HepG2 (cell line): ENCODE measurements around the gene C11orf42. TPM values are rescaled to one million over a fixed set of nuclear protein-coding genes. Genes with fewer than 3 reads are reported as not detected.

Experiments used
- ATAC-seq: fragments of 200-7000 bp; cut with Tn5 transposase; 3 replicates; pipeline ENCODE4 v1.9.1; 2020; ENCODE audit warnings: mild to moderate bottlenecking, moderate library complexity
- BruUV-seq: library from RNA; stranded (reverse); fragments of 400-500 nt; replicated peaks from 2 replicates; lab custom pipeline; 2021; lab: Mats Ljungman, UMichigan
- CTCF ChIA-PET: fragments of 300-600 bp; formaldehyde crosslinking; extraction: SDS; loops from one replicate; lab custom pipeline; 2021; ENCODE audit warnings: low total read pairs, inconsistent platforms, low intra/inter-chr PET ratio; lab: Yijun Ruan, JAX
- POLR2A ChIA-PET: fragments of 350-600 bp; sonication (Branson Sonifier 250); formaldehyde crosslinking; loops from one replicate; lab custom pipeline; 2020; ENCODE audit warnings: antibody characterized with exemption, inconsistent platforms; lab: Yijun Ruan, JAX
- DNase-seq: peaks from one replicate; pipeline ENCODE4 v3.0.0-alpha.2; 2015; ENCODE audit warnings: low spot score
- FAIRE-seq: peaks from 3 replicates; lab custom pipeline; 2011; peaks lifted over from hg19 to GRCh38; lab: Jason Lieb, UNC
- H2AFZ ChIP-seq: one replicate; pipeline ENCODE4 v1.6.1; 2011; ENCODE audit warnings: low read length, inconsistent platforms
- H3K27ac ChIP-seq: fragments of 300-600 bp; 3 replicates; pipeline ENCODE4 v1.8.0; 2011; ENCODE audit warnings: mixed run types, mild to moderate bottlenecking, mixed read lengths, low read length, inconsistent platforms; ENCODE audit not compliant: insufficient read depth; ENCODE audit errors: extremely low read length
- H3K27me3 ChIP-seq, 2 experiments: fragments of 200-600 bp in 1 of 2; 2 replicates in 1 of 2; 3 replicates in 1 of 2; pipeline versions ENCODE4 v1.6.0 to v1.8.0; 2011; ENCODE audit warnings: low read length in 2 of 2, mild to moderate bottlenecking in 2 of 2, moderate library complexity in 2 of 2, inconsistent platforms in 1 of 2; ENCODE audit not compliant: insufficient read depth in 2 of 2, control insufficient read depth in 1 of 2
- H3K36me3 ChIP-seq, 2 experiments: fragments of 200-600 bp in 1 of 2; replicated peaks in 1 of 2; 2 replicates in 1 of 2; 3 replicates in 1 of 2; pipeline versions ENCODE4 v1.5.1 to v1.8.0; 2011; ENCODE audit warnings: low read length in 2 of 2, inconsistent platforms in 1 of 2; ENCODE audit not compliant: insufficient read depth in 2 of 2, control insufficient read depth in 1 of 2
- H3K4me1 ChIP-seq: 2 replicates; pipeline ENCODE4 v1.5.1; 2012; ENCODE audit warnings: low read length, inconsistent platforms; ENCODE audit not compliant: insufficient read depth
- H3K4me2 ChIP-seq: 2 replicates; pipeline ENCODE4 v1.6.0; 2011; ENCODE audit warnings: low read depth, low read length, inconsistent platforms
- H3K4me3 ChIP-seq, 3 experiments: fragments of 200-600 bp in 1 of 3; sonication (generic), shearing (Covaris generic) in 1 of 3; replicated peaks in 1 of 3; 2 replicates each; pipeline ENCODE4 v1.5.1; 2011 to 2016; ENCODE audit warnings: low read length in 3 of 3, inconsistent platforms in 2 of 3, low read depth in 2 of 3, mild to moderate bottlenecking in 2 of 3, control low read depth in 1 of 3, mixed read lengths in 1 of 3; ENCODE audit not compliant: insufficient read depth in 1 of 3
- H3K79me2 ChIP-seq: one replicate; pipeline ENCODE4 v1.6.1; 2011; ENCODE audit warnings: low read length, inconsistent platforms; ENCODE audit not compliant: insufficient read depth
- H3K9ac ChIP-seq: 2 replicates; pipeline ENCODE4 v1.6.0; 2011; ENCODE audit warnings: mild to moderate bottlenecking, low read depth, low read length, inconsistent platforms; ENCODE audit not compliant: insufficient read depth
- H3K9me3 ChIP-seq: 2 replicates; pipeline ENCODE4 v1.5.1; 2012; ENCODE audit warnings: mild to moderate bottlenecking, low read length
- H4K20me1 ChIP-seq: 2 replicates; pipeline ENCODE4 v1.6.0; 2011; ENCODE audit warnings: inconsistent platforms, mild to moderate bottlenecking, low read length, moderate library complexity; ENCODE audit not compliant: insufficient read depth
- EEA1 ChIP-seq: sonication (generic); formaldehyde crosslinking; IDR thresholded peaks from 2 replicates; pipeline ENCODE4 v1.5.1; 2020; ENCODE audit warnings: mild to moderate bottlenecking, missing genetic modification reagents, borderline replicate concordance
- KAT7 ChIP-seq: IDR thresholded peaks from 2 replicates; pipeline ENCODE4 v1.6.1; 2018; ENCODE audit warnings: borderline replicate concordance, missing compliant biosample characterization
- KLF6 ChIP-seq: IDR thresholded peaks from 2 replicates; pipeline ENCODE4 v1.8.0; 2016; ENCODE audit warnings: missing biosample characterization, missing genetic modification reagents
- NR3C1 ChIP-seq: sonication (generic); formaldehyde crosslinking; IDR thresholded peaks from 2 replicates; pipeline ENCODE4 v1.4.0; 2020; ENCODE audit warnings: missing genetic modification reagents
- ZFP37 ChIP-seq: sonication (generic); formaldehyde crosslinking; IDR thresholded peaks from 2 replicates; pipeline ENCODE4 v1.4.0; 2020; ENCODE audit warnings: missing genetic modification reagents, borderline replicate concordance
- ZFP82 ChIP-seq: sonication (generic); formaldehyde crosslinking; IDR thresholded peaks from 2 replicates; pipeline ENCODE4 v1.5.1; 2020; ENCODE audit warnings: mild to moderate bottlenecking, missing genetic modification reagents, borderline replicate concordance
- ZKSCAN5 ChIP-seq: sonication (generic); formaldehyde crosslinking; IDR thresholded peaks from 2 replicates; pipeline ENCODE4 v1.5.1; 2020; ENCODE audit warnings: mild to moderate bottlenecking, missing genetic modification reagents
- ZNF234 ChIP-seq: sonication (generic); formaldehyde crosslinking; conservative IDR thresholded peaks from 2 replicates; pipeline ENCODE4 v1.5.1; 2020; ENCODE audit warnings: mild to moderate bottlenecking, missing genetic modification reagents
- ZNF350 ChIP-seq: sonication (generic); formaldehyde crosslinking; IDR thresholded peaks from 2 replicates; pipeline ENCODE4 v1.4.0; 2020; ENCODE audit warnings: mild to moderate bottlenecking, low read depth, missing genetic modification reagents, borderline replicate concordance
- ZNF354B ChIP-seq: sonication (generic); formaldehyde crosslinking; IDR thresholded peaks from 2 replicates; pipeline ENCODE4 v1.8.0; 2022; ENCODE audit warnings: mild to moderate bottlenecking, missing genetic modification reagents
- ZNF563 ChIP-seq: sonication (generic); formaldehyde crosslinking; IDR thresholded peaks from 2 replicates; pipeline ENCODE4 v1.8.0; 2022; ENCODE audit warnings: mild to moderate bottlenecking, moderate library complexity, missing genetic modification reagents
- ZNF629 ChIP-seq: sonication (generic); formaldehyde crosslinking; conservative IDR thresholded peaks from 2 replicates; pipeline ENCODE4 v1.5.0; 2020; ENCODE audit warnings: missing genetic modification reagents
- ZNF782 ChIP-seq: sonication (generic); formaldehyde crosslinking; IDR thresholded peaks from 2 replicates; pipeline ENCODE4 v1.4.0; 2020; ENCODE audit warnings: missing genetic modification reagents, mild to moderate bottlenecking, borderline replicate concordance
- WGBS: methylation state at CpG from one replicate; pipeline ENCODE4 v1.1.6; 2017; ENCODE audit warnings: low lambda C conversion rate; 5-methylcytosine and 5-hydroxymethylcytosine counted together
- in situ Hi-C: cut with HindIII; loops from 2 replicates; pipeline ENCODE4 v1.10.0; 2017; ENCODE audit warnings: low pct_unique_long_range_greater_than_20kb; ENCODE audit not compliant: extremely low pct_ligation_motif_present
- intact Hi-C: fragments of 100-400 bp; cut with micrococcal nuclease; formaldehyde crosslinking; loops from one replicate; pipeline ENCODE4 v1.10.0; 2022; ENCODE audit not compliant: unreplicated experiment
- polyA plus RNA-seq, 8 experiments: library from polyadenylated mRNA; depleted of rRNA in 3 of 8; stranded (reverse) in 7 of 8; unstranded in 1 of 8; fragments of >200 nt; fragmentation: Illumina TruSeq in 4 of 8; extraction: Trizol in 4 of 8; gene quantifications; 2 replicates each; pipeline versions ENCODE4 v1.2.1 to v1.2.3, GENCODE V29; 2011 to 2016; ENCODE audit warnings: low read depth in 4 of 8, missing spikeins in 1 of 8, mixed read lengths in 1 of 8; ENCODE audit not compliant: insufficient read depth in 1 of 8
- total RNA-seq, 5 experiments: library from RNA; depleted of rRNA; stranded (reverse); fragments of >200 nt; fragmentation: Illumina TruSeq; extraction: Trizol; gene quantifications; 2 replicates each; pipeline ENCODE4 v1.2.3, GENCODE V29; 2016; ENCODE audit warnings: low read depth in 1 of 5
- TF ChIP-seq, protein P1 (sequence below): sonication (generic); formaldehyde crosslinking; IDR thresholded peaks from 2 replicates; pipeline ENCODE4 v1.5.1; 2020; ENCODE audit warnings: missing genetic modification reagents, mild to moderate bottlenecking, borderline replicate concordance
- TF ChIP-seq, protein P2 (sequence below): sonication (generic); formaldehyde crosslinking; conservative IDR thresholded peaks from 2 replicates; pipeline ENCODE4 v1.8.0; 2022; ENCODE audit warnings: mild to moderate bottlenecking, moderate library complexity, missing genetic modification reagents
- TF ChIP-seq, protein P3 (sequence below): sonication (generic); formaldehyde crosslinking; IDR thresholded peaks from 2 replicates; pipeline ENCODE4 v1.9.0; 2021; ENCODE audit warnings: missing genetic modification reagents, borderline replicate concordance
- TF ChIP-seq, protein P4 (sequence below): sonication (generic); formaldehyde crosslinking; IDR thresholded peaks from 2 replicates; pipeline ENCODE4 v1.4.0; 2020; ENCODE audit warnings: low read depth, mild to moderate bottlenecking, missing genetic modification reagents

Gene C11orf42
- total and polyA plus RNA-seq, 2 of the 13 experiments (the other 11 are each of a cell fraction or from before 2014, with no cell fraction given): not detected

DNA sequence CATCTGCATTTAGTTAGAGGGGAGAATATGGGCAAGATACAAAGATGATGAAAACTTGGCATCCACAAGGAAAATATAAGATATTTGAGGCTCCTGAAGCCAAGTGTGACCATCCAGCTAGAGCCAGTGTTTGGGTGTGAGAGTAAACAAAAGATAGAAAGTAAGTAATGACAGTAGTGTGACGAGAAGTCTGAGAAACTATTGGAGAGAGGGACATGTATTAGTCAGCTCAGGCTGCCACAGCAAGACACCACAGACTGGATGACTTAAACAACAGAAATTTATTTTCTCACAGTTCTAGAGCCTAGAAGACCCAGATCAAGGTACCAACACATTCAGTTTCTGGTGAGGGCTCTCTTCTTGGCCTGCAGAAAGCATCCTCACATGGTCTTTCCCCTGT lies 47.8 kb downstream of the C11orf42 start:
- in situ Hi-C loops (loop anchor here (5.0 kb wide), 1 partner anchor 99 kb away; no protein-coding TSS in a partner anchor), intact Hi-C loops (no loop called here)
- 0% methylated on average over 1 of the region's 1 CpG for WGBS
- Histone ChIP-seq H2AFZ (no peak overlapping the region), H4K20me1 (no peaks in the 10 kb centered on the region), H3K79me2 (no peaks in the 10 kb centered on the region), H3K9ac (no peak overlapping the region), H3K4me3 (no peak overlapping the region), H3K27me3 (peaks cover 0 to under 1% of the 10 kb centered on the region in 2 experiments; a peak in 1 of 5 replicates), H3K4me1 (no peaks in the 10 kb centered on the region), H3K9me3 (no peaks in the 10 kb centered on the region), H3K27ac (no peak overlapping the region), H3K4me2 (no peak overlapping the region), H3K36me3 (no peaks in the 10 kb centered on the region)
- ChIA-PET CTCF (no interaction called here), POLR2A (no interaction called here)
- DNase-seq: no peak
- no peak for FAIRE-seq
- ATAC-seq: no peak
- no TSS peak for BruUV-seq
- no peak for TF ChIP-seq EEA1 (CRISPR knock-in tag)
- TF ChIP-seq, protein P1, sequence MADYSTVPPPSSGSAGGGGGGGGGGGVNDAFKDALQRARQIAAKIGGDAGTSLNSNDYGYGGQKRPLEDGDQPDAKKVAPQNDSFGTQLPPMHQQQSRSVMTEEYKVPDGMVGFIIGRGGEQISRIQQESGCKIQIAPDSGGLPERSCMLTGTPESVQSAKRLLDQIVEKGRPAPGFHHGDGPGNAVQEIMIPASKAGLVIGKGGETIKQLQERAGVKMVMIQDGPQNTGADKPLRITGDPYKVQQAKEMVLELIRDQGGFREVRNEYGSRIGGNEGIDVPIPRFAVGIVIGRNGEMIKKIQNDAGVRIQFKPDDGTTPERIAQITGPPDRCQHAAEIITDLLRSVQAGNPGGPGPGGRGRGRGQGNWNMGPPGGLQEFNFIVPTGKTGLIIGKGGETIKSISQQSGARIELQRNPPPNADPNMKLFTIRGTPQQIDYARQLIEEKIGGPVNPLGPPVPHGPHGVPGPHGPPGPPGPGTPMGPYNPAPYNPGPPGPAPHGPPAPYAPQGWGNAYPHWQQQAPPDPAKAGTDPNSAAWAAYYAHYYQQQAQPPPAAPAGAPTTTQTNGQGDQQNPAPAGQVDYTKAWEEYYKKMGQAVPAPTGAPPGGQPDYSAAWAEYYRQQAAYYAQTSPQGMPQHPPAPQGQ (CRISPR knock-in tag): no peak
- no peak for TF ChIP-seq KAT7 (CRISPR knock-in tag)
- no peak for TF ChIP-seq ZNF234 (CRISPR knock-in tag)
- TF ChIP-seq ZNF563 (CRISPR knock-in tag): no peak
- no peak for TF ChIP-seq NR3C1 (CRISPR knock-in tag)
- TF ChIP-seq, protein P2, sequence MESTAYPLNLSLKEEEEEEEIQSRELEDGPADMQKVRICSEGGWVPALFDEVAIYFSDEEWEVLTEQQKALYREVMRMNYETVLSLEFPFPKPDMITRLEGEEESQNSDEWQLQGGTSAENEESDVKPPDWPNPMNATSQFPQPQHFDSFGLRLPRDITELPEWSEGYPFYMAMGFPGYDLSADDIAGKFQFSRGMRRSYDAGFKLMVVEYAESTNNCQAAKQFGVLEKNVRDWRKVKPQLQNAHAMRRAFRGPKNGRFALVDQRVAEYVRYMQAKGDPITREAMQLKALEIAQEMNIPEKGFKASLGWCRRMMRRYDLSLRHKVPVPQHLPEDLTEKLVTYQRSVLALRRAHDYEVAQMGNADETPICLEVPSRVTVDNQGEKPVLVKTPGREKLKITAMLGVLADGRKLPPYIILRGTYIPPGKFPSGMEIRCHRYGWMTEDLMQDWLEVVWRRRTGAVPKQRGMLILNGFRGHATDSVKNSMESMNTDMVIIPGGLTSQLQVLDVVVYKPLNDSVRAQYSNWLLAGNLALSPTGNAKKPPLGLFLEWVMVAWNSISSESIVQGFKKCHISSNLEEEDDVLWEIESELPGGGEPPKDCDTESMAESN (CRISPR knock-in tag): no peak
- no peak for TF ChIP-seq ZFP82
- TF ChIP-seq ZNF350 (CRISPR knock-in tag): no peak
- no peak for TF ChIP-seq ZNF629 (CRISPR knock-in tag)
- no peak for TF ChIP-seq ZNF354B
- no peak for TF ChIP-seq KLF6 (CRISPR knock-in tag)
- TF ChIP-seq, protein P3, sequence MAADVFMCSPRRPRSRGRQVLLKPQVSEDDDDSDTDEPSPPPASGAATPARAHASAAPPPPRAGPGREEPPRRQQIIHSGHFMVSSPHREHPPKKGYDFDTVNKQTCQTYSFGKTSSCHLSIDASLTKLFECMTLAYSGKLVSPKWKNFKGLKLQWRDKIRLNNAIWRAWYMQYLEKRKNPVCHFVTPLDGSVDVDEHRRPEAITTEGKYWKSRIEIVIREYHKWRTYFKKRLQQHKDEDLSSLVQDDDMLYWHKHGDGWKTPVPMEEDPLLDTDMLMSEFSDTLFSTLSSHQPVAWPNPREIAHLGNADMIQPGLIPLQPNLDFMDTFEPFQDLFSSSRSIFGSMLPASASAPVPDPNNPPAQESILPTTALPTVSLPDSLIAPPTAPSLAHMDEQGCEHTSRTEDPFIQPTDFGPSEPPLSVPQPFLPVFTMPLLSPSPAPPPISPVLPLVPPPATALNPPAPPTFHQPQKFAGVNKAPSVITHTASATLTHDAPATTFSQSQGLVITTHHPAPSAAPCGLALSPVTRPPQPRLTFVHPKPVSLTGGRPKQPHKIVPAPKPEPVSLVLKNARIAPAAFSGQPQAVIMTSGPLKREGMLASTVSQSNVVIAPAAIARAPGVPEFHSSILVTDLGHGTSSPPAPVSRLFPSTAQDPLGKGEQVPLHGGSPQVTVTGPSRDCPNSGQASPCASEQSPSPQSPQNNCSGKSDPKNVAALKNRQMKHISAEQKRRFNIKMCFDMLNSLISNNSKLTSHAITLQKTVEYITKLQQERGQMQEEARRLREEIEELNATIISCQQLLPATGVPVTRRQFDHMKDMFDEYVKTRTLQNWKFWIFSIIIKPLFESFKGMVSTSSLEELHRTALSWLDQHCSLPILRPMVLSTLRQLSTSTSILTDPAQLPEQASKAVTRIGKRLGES (CRISPR knock-in tag): no peak
- TF ChIP-seq ZKSCAN5 (CRISPR knock-in tag): no peak
- TF ChIP-seq ZNF782 (CRISPR knock-in tag): no peak
- no peak for TF ChIP-seq ZFP37 (CRISPR knock-in tag)
- TF ChIP-seq, protein P4, sequence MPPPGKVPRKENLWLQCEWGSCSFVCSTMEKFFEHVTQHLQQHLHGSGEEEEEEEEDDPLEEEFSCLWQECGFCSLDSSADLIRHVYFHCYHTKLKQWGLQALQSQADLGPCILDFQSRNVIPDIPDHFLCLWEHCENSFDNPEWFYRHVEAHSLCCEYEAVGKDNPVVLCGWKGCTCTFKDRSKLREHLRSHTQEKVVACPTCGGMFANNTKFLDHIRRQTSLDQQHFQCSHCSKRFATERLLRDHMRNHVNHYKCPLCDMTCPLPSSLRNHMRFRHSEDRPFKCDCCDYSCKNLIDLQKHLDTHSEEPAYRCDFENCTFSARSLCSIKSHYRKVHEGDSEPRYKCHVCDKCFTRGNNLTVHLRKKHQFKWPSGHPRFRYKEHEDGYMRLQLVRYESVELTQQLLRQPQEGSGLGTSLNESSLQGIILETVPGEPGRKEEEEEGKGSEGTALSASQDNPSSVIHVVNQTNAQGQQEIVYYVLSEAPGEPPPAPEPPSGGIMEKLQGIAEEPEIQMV (CRISPR knock-in tag): no peak
